Stomach (tissue), 4 donors: ENCODE data around the gene CACNA1H.

Experiments
- CTCF ChIP-seq, 7 experiments: fragments of 450-650 bp in 4 of 7; fragments of 200-600 bp in 3 of 7; sonication (generic) in 3 of 7; IDR thresholded peaks; one replicate each; pipeline ENCODE4 v1.5.1; 2016 to 2019; ENCODE audit warnings: antibody characterized with exemption in 7 of 7, control low read depth in 2 of 7, mild to moderate bottlenecking in 1 of 7
- EP300 ChIP-seq: sonication (generic); formaldehyde crosslinking; IDR thresholded peaks from one replicate; pipeline ENCODE4 v1.6.1; 2017; ENCODE audit warnings: antibody characterized with exemption
- POLR2A ChIP-seq, 4 donors: fragments of 450-650 bp; IDR thresholded peaks; one replicate each; pipeline ENCODE4 v1.6.1; 2016; ENCODE audit warnings: antibody characterized with exemption in 4 of 4, control low read depth in 2 of 4, mild to moderate bottlenecking in 1 of 4, moderate library complexity in 1 of 4
- POLR2AphosphoS5 ChIP-seq, 3 donors: sonication (generic); formaldehyde crosslinking; IDR thresholded peaks; one replicate each; pipeline ENCODE4 v1.6.1; 2016; ENCODE audit warnings: antibody characterized with exemption in 3 of 3

- no peak for TF ChIP-seq CTCF (IDR thresholded peaks at IDR 0.05)
- no peak for TF ChIP-seq POLR2A (IDR thresholded peaks at IDR 0.05)
- TF ChIP-seq POLR2AphosphoS5 (IDR thresholded peaks at IDR 0.05) = no peak
- no peak for TF ChIP-seq EP300
These were observed 6.5 kb upstream of the CACNA1H start for GRCh38 chr16:1146409-1146808.
